Heart left ventricle (tissue), 16 donors: Measurements from ENCODE around the gene THRAP3. TPM values are rescaled to one million over a fixed set of nuclear protein-coding genes. Genes with fewer than 3 reads are reported as not detected.

Experiments
- ATAC-seq, 4 donors: fragments of 200-7000 bp; cut with Tn5 transposase; one replicate each; pipeline ENCODE4 v1.9.1; 2020 to 2022; ENCODE audit warnings: moderate library complexity in 4 of 4, mild to moderate bottlenecking in 3 of 4, moderate number of reproducible peaks in 1 of 4
- DNase-seq, 5 donors: peaks; one replicate each; pipeline ENCODE4 v3.0.0-alpha.2; 2020
- H3K27ac ChIP-seq, 12 donors: fragments of 200-600 bp; sonication (generic) in 4 of 12; one replicate each; pipeline versions ENCODE4 v1.5.0 to v1.8.0; 2016 to 2022; ENCODE audit warnings: mild to moderate bottlenecking in 2 of 12
- H3K27me3 ChIP-seq, 9 donors: fragments of 200-600 bp; sonication (generic) in 2 of 9; one replicate each; pipeline versions ENCODE4 v1.5.1 to v1.8.0; 2016 to 2022; ENCODE audit warnings: mild to moderate bottlenecking in 3 of 9
- H3K36me3 ChIP-seq, 9 donors: fragments of 200-600 bp; sonication (generic) in 2 of 9; one replicate each; pipeline versions ENCODE4 v1.5.0 to v1.8.0; 2018 to 2022; ENCODE audit warnings: mild to moderate bottlenecking in 2 of 9
- H3K4me1 ChIP-seq, 12 donors: fragments of 200-600 bp; sonication (generic) in 4 of 12; one replicate each; pipeline versions ENCODE4 v1.5.0 to v1.8.0; 2016 to 2022; ENCODE audit warnings: mild to moderate bottlenecking in 3 of 12
- H3K4me3 ChIP-seq, 12 donors: fragments of 200-600 bp; sonication (generic) in 4 of 12; one replicate each; pipeline versions ENCODE4 v1.5.0 to v1.8.0; 2017 to 2022; ENCODE audit warnings: mild to moderate bottlenecking in 9 of 12, moderate library complexity in 4 of 12
- H3K9me3 ChIP-seq, 12 donors: fragments of 200-600 bp; sonication (generic) in 4 of 12; one replicate each; pipeline versions ENCODE4 v1.5.0 to v1.8.0; 2016 to 2022; ENCODE audit warnings: mild to moderate bottlenecking in 1 of 12
- CTCF ChIP-seq, 12 donors: fragments of 200-600 bp; sonication (generic) in 4 of 12; IDR thresholded peaks; one replicate each; pipeline versions ENCODE4 v1.5.0 to v1.8.0; 2018 to 2022; ENCODE audit warnings: antibody characterized with exemption in 12 of 12, mild to moderate bottlenecking in 5 of 12
- POLR2A ChIP-seq, 2 donors: fragments of 450-650 bp; IDR thresholded peaks; one replicate each; pipeline ENCODE4 v1.6.1; 2017; ENCODE audit warnings: antibody characterized with exemption in 2 of 2, mild to moderate bottlenecking in 2 of 2, moderate library complexity in 2 of 2
- WGBS, 4 donors: extraction: QIAGEN DNeasy Blood & Tissue Kit in 2 of 4; methylation state at CpG; one replicate each; pipeline versions ENCODE4 v1.1.5 to v1.1.7; 2013 to 2018; 5-methylcytosine and 5-hydroxymethylcytosine counted together
- intact Hi-C, 10 donors: fragments of 100-400 bp; cut with DNase I; formaldehyde crosslinking; loops; one replicate each; pipeline versions ENCODE4 v1.11.1 to v1.14.2; 2022
- polyA plus RNA-seq, 2 donors: library from polyadenylated mRNA; stranded (reverse); fragments of 200-250 nt; gene quantifications; one replicate each; pipeline ENCODE4 v1.2.3, GENCODE V29; 2013
- total RNA-seq, 9 donors: library from RNA; depleted of rRNA in 2 of 9; stranded (reverse); fragments of >200 nt in 2 of 9; fragmentation: NEBNext Ultra II Directional in 3 of 9; extraction: Animal tissue kit (Norgen Biotek cat#: 25700) in 3 of 9; gene quantifications; one replicate each; pipeline versions ENCODE4 v1.1.0 to v1.2.4, GENCODE V29; 2016 to 2023
- donor health status: ischemic (EF 13 %, LVEDD 7.1; RV severe dilation, severe dysfunction).
- donor health status: healthy with polysubstance abuse.
- donor health status: DM: no; HTN: yes; CAD: no.
- donor health status: DM: no; HTN: no; CAD: no.
- donor health status: ischemic (EF 25% LVEDD 6.9; RV normal size, moderate dysfunction).
- donor health status: ischemic (EF 25% LVEDD 5.7; RV mildly dilated, moderate dysfunction).
- donor health status: healthy.
- donor health status: DM: yes; HTN: yes; CAD: no.
- donor health status: ischemic (EF 35%, LVEDD 5.7; RV mildly dilated, moderate dysfunction).
- donor health status: nonischemic (EF 11% LVEDD 7.7; RV severe dilation, severe dysfunction).
- donor health status: DM: yes; HTN: yes; CAD: no.
- donor health status: PGD.
- donor health status: ischemic (EF 29% LVEDD 5.4; RV normal size, mild dysfunction).
- donor health status: nonischemic (EF 23%, LVEDD 6.1; RV moderate dilation, normal function).

The THRAP3 gene
- total and polyA plus RNA-seq, 11 donors: 27.9 to 106 (median 90.1) TPM

- H3K27ac ChIP-seq: peak overlapping the region; percentile 72 to 97 (median 92)
- peak overlapping the region; percentile 12 to 98 (median 85) for H3K4me3 ChIP-seq
- H3K4me1 ChIP-seq: peaks cover 3 to 39% (median 28%) of the 10 kb centered on the region in 12 donors
- H3K27me3 ChIP-seq: no peaks in the 10 kb centered on the region
- intact Hi-C loops: loop anchor here in 4 of 10 donors (2.0 to 5.0 kb wide), 3 partner anchors 45 to 47 kb away; no protein-coding TSS in a partner anchor
- peak in 1 of 5 donors; percentile 49 for DNase-seq
- WGBS, 4 donors: 51 to 69% (median 54%) methylated on average over 59 to 67 of the region's 67 CpGs
- peaks cover 0 to 4% (median 0%) of the 10 kb centered on the region in 9 donors for H3K36me3 ChIP-seq
- no peak for TF ChIP-seq POLR2A (IDR thresholded peaks at IDR 0.05)
- no peak for TF ChIP-seq CTCF (IDR thresholded peaks at IDR 0.05)
- ATAC-seq: peak in 2 of 4 donors; percentile 0 to 1
- no peaks in the 10 kb centered on the region for H3K9me3 ChIP-seq
These were observed 98.0 kb downstream of the THRAP3 start for GRCh38 chr1:36322041-36322785.

GRCh38 chr1:36322786-36323635 is 98.8 kb downstream of the THRAP3 start:
- TF ChIP-seq CTCF (IDR thresholded peaks at IDR 0.05) (no peak), POLR2A (IDR thresholded peaks at IDR 0.05) (no peak)
- Histone ChIP-seq H3K9me3 (no peaks in the 10 kb centered on the region), H3K4me3 (peak overlapping the region; percentile 59 to 98 (median 85)), H3K36me3 (peaks cover 0 to 4% (median 0%) of the 10 kb centered on the region in 9 donors), H3K27me3 (no peaks in the 10 kb centered on the region), H3K27ac (peak overlapping the region; percentile 72 to 97 (median 92)), H3K4me1 (peaks cover 3 to 39% (median 28%) of the 10 kb centered on the region in 12 donors)
- DNase-seq (peak; percentile 66 to 86 (median 67)), ATAC-seq (peak in 3 of 4 donors; percentile 20 to 33 (median 32))
- intact Hi-C loops: loop anchor here in 4 of 10 donors (2.0 to 5.0 kb wide), 3 partner anchors 44 to 46 kb away; no protein-coding TSS in a partner anchor
- WGBS, 4 donors: 5 to 27% (median 12%) methylated on average over 25 to 83 of the region's 83 CpGs

- Histone ChIP-seq H3K4me3 (peak within 1 kb of the TSS; percentile 59 to 98 (median 85)), H3K4me1 (peaks cover 3 to 43% (median 31%) of the 10 kb centered on the region in 12 donors), H3K9me3 (no peaks in the 10 kb centered on the region), H3K27ac (peak within 1 kb of the TSS; percentile 72 to 97 (median 92)), H3K36me3 (peaks cover 0 to 4% (median 0%) of the 10 kb centered on the region in 9 donors), H3K27me3 (no peaks in the 10 kb centered on the region)
- TF ChIP-seq CTCF (IDR thresholded peaks at IDR 0.05) (no peak), POLR2A (IDR thresholded peaks at IDR 0.05) (peak in 1 of 2 donors; percentile 33)
- intact Hi-C loops: loop anchor here in 4 of 10 donors (2.0 to 5.0 kb wide), 3 partner anchors 43 to 45 kb away; no protein-coding TSS in a partner anchor
- DNase-seq (peak; percentile 87 to 94 (median 91)), ATAC-seq (peak; percentile 54 to 81 (median 64))
- 6 to 18% (median 7%) methylated on average over 11 to 36 of the region's 36 CpGs for WGBS, 4 donors
These were observed 99.6 kb downstream of the THRAP3 start, which contains the start of gene EVA1B for GRCh38 chr1:36323636-36324352. EVA1B (minus strand) TSS chr1:36323645; CDS start chr1:36323037, 608 bp downstream.
